GM12878 (cell line): Measurements from ENCODE around the gene ITM2C. TPM values are rescaled to one million over a fixed set of nuclear protein-coding genes. Genes with fewer than 3 reads are reported as not detected.

Source experiments
- ATAC-seq: fragments of 200-7000 bp; cut with Tn5 transposase; 3 replicates; pipeline ENCODE4 v1.9.1; 2020; ENCODE audit warnings: mild to moderate bottlenecking, moderate library complexity
- BruUV-seq: library from RNA; stranded (reverse); fragments of 400-500 nt; replicated peaks from 2 replicates; lab custom pipeline; 2021; lab: Mats Ljungman, UMichigan
- CTCF ChIA-PET: fragments of 300-600 bp; sonication (Branson Sonifier 250); formaldehyde crosslinking; extraction: SDS; loops from one replicate; lab custom pipeline; 2021; ENCODE audit warnings: inconsistent platforms; lab: Yijun Ruan, JAX
- POLR2A ChIA-PET: fragments of 350-600 bp; formaldehyde crosslinking; extraction: SDS; loops from one replicate; lab custom pipeline; 2021; ENCODE audit warnings: inconsistent platforms; lab: Charles Lee
- RAD21 ChIA-PET: fragments of 300-600 bp; sonication (Branson Sonifier 250); formaldehyde crosslinking; loops from one replicate; lab custom pipeline; 2023; ENCODE audit warnings: antibody characterized with exemption; ENCODE audit not compliant: unreplicated experiment; lab: Charles Lee
- SMC1A ChIA-PET: fragments of 300-600 bp; sonication (Branson Sonifier 250); formaldehyde crosslinking; loops from one replicate; lab custom pipeline; 2023; ENCODE audit not compliant: unreplicated experiment, uncharacterized antibody; lab: Charles Lee
- DNase-seq: peaks from one replicate; pipeline ENCODE4 v3.0.0-alpha.2; 2011; ENCODE audit warnings: low read depth, low spot score
- FAIRE-seq: peaks from 3 replicates; lab custom pipeline; 2011; peaks lifted over from hg19 to GRCh38; lab: Jason Lieb, UNC
- H2AFZ ChIP-seq: 2 replicates; pipeline ENCODE4 v1.6.0; 2011; ENCODE audit warnings: low read depth, low read length, control low read depth; ENCODE audit not compliant: control insufficient read depth
- H3K27ac ChIP-seq: 2 replicates; pipeline ENCODE4 v1.5.1; 2011; ENCODE audit warnings: control low read depth; ENCODE audit not compliant: control insufficient read depth, insufficient read depth
- H3K27me3 ChIP-seq, 2 experiments: replicated peaks in 1 of 2; 2 replicates each; pipeline versions ENCODE4 v1.6.0 to v1.6.1; 2011; ENCODE audit warnings: low read length in 1 of 2; ENCODE audit not compliant: control insufficient read depth in 2 of 2, insufficient read depth in 2 of 2
- H3K36me3 ChIP-seq, 2 experiments: 2 replicates each; pipeline ENCODE4 v1.5.1; 2011; ENCODE audit warnings: low read length in 1 of 2; ENCODE audit not compliant: control insufficient read depth in 2 of 2, insufficient read depth in 2 of 2
- H3K4me1 ChIP-seq: 2 replicates; pipeline ENCODE4 v1.6.1; 2011; ENCODE audit warnings: mild to moderate bottlenecking, low read length, moderate library complexity, mixed read lengths; ENCODE audit not compliant: control insufficient read depth, insufficient read depth
- H3K4me2 ChIP-seq: 2 replicates; pipeline ENCODE4 v1.6.0; 2011; ENCODE audit warnings: control low read depth; ENCODE audit not compliant: control insufficient read depth, insufficient read depth
- H3K4me3 ChIP-seq: fragments of 200-600 bp; sonication (generic); 2 replicates; pipeline ENCODE4 v1.5.1; 2016
- H3K79me2 ChIP-seq: 2 replicates; pipeline ENCODE4 v1.6.0; 2011; ENCODE audit warnings: low read length; ENCODE audit not compliant: control insufficient read depth, insufficient read depth
- H3K9ac ChIP-seq: 2 replicates; pipeline ENCODE4 v1.8.0; 2011; ENCODE audit warnings: low read length, control low read depth, mixed read lengths; ENCODE audit not compliant: control insufficient read depth, insufficient read depth
- H3K9me3 ChIP-seq: replicated peaks from 3 replicates; pipeline ENCODE4 v1.5.1; 2011; ENCODE audit warnings: mild to moderate bottlenecking, low read length; ENCODE audit not compliant: control insufficient read depth, insufficient read depth
- H4K20me1 ChIP-seq: 2 replicates; pipeline ENCODE4 v1.6.0; 2011; ENCODE audit not compliant: control insufficient read depth, insufficient read depth
- KAT2A ChIP-seq: conservative IDR thresholded peaks from 2 replicates; pipeline ENCODE4 v1.6.1; 2011; ENCODE audit warnings: low read depth, low read length; ENCODE audit not compliant: control insufficient read depth
- MAX ChIP-seq: IDR thresholded peaks from 2 replicates; pipeline ENCODE4 v1.6.1; 2012; ENCODE audit warnings: low read depth, low read length, improper control_type of control experiment
- NFXL1 ChIP-seq: fragments of 450-650 bp; IDR thresholded peaks from 2 replicates; pipeline ENCODE4 v1.6.1; 2017; ENCODE audit warnings: antibody characterized with exemption, mild to moderate bottlenecking, borderline replicate concordance
- TCF3 ChIP-seq: IDR thresholded peaks from 2 replicates; pipeline ENCODE4 v1.6.1; 2012; ENCODE audit warnings: low read depth, mild to moderate bottlenecking, low read length, borderline replicate concordance; ENCODE audit not compliant: insufficient read depth
- WRNIP1 ChIP-seq: IDR thresholded peaks from 2 replicates; pipeline ENCODE4 v1.6.1; 2011; ENCODE audit warnings: low read depth, low read length, improper control_type of control experiment, borderline replicate concordance
- WGBS: methylation state at CpG from one replicate; pipeline ENCODE4 v1.1.6; 2016; ENCODE audit warnings: low lambda C conversion rate; ENCODE audit not compliant: insufficient replicate concordance, insufficient coverage; ENCODE audit errors: missing lambda C conversion rate; 5-methylcytosine and 5-hydroxymethylcytosine counted together
- in situ Hi-C: fragments of 300-500 bp; cut with MboI; formaldehyde crosslinking; loops from 9 replicates; pipeline ENCODE4 v1.14.3; 2018; ENCODE audit warnings: mixed read lengths
- intact Hi-C: fragments of 100-400 bp; cut with micrococcal nuclease; formaldehyde crosslinking; loops from one replicate; pipeline ENCODE4 v1.14.2; 2022; ENCODE audit not compliant: unreplicated experiment
- polyA plus RNA-seq, 11 experiments: library from polyadenylated mRNA; depleted of rRNA in 4 of 11; unstranded in 6 of 11; stranded (reverse) in 5 of 11; fragments of >200 nt; fragmentation: Nextera tagmentation in 4 of 11; fragmentation: Illumina TruSeq in 1 of 11; extraction: Ambion mirVana in 4 of 11; extraction: Trizol in 1 of 11; gene quantifications; 1 replicate in 1 of 11; 2 replicates in 10 of 11; pipeline versions ENCODE4 v1.2.1 to v1.2.3, GENCODE V29; 2011 to 2016; ENCODE audit warnings: inconsistent platforms in 2 of 11, missing spikeins in 2 of 11, low read depth in 1 of 11
- total RNA-seq, 4 experiments: library from RNA; depleted of rRNA in 3 of 4; stranded (reverse); fragments of >200 nt in 3 of 4; fragmentation: Illumina TruSeq in 1 of 4; extraction: Trizol in 1 of 4; gene quantifications; 2 replicates each; pipeline versions ENCODE4 v1.2.1 to v1.2.3, GENCODE V29; 2013 to 2021

Gene ITM2C
- total and polyA plus RNA-seq, 10 of the 15 experiments (the other 5 are each of a cell fraction or from before 2014, with no cell fraction given) = 5.4 to 195 (median 149) TPM

- TF ChIP-seq MAX = no peak
- TF ChIP-seq NFXL1 = no peak
Observed at GRCh38 chr2:230842473-230842872, 22.3 kb upstream of the ITM2C start (continued).

GRCh38 chr2:230843132-230843531 lies 21.6 kb upstream of the ITM2C start:
- POLR2A ChIA-PET = no interaction called here
- Histone ChIP-seq H3K36me3 (no peaks in the 10 kb centered on the region), H3K9me3 (peaks cover 6% of the 10 kb centered on the region; the same call in 2 of the 3 replicates), H3K9ac (no peak overlapping the region), H3K4me1 (peaks cover 5% of the 10 kb centered on the region; the same call in 1 of the 2 replicates), H4K20me1 (no peaks in the 10 kb centered on the region), H3K4me3 (no peak overlapping the region), H3K27ac (no peak overlapping the region), H3K27me3 (peaks cover 0 to 3% of the 10 kb centered on the region in 2 experiments; a peak in 1 of 4 replicates), H2AFZ (no peak overlapping the region), H3K4me2 (no peak overlapping the region), H3K79me2 (no peaks in the 10 kb centered on the region)
- intact Hi-C loops = no loop called here
- TF ChIP-seq WRNIP1 (no peak), TCF3 (no peak), KAT2A (no peak)
- no peak for FAIRE-seq
- 37% methylated on average over 4 of the region's 4 CpGs for WGBS
- RAD21 ChIA-PET = no interaction called here
- ATAC-seq = no peak
- in situ Hi-C loops = no loop called here
- SMC1A ChIA-PET = no interaction called here
- CTCF ChIA-PET = no interaction called here
- no TSS peak for BruUV-seq
- no peak for DNase-seq
